Nephron (organoid): Measurements from ENCODE around the gene ZNF467.

Experiments
- H3K27ac Mint-ChIP-seq, 3 experiments: 2 replicates each; pipeline ENCODE4 v1.8.0; 2020; ENCODE audit warnings: mixed read lengths in 3 of 3, mild to moderate bottlenecking in 2 of 3, moderate library complexity in 1 of 3
- H3K27me3 Mint-ChIP-seq: 2 replicates; pipeline ENCODE4 v1.8.0; 2021; ENCODE audit warnings: low read depth, mild to moderate bottlenecking, moderate library complexity, mixed read lengths
- H3K36me3 Mint-ChIP-seq: 2 replicates; pipeline ENCODE4 v1.8.0; 2020; ENCODE audit warnings: low read depth, mixed read lengths
- H3K4me1 Mint-ChIP-seq: 2 replicates; pipeline ENCODE4 v1.8.0; 2020; ENCODE audit warnings: mixed read lengths
- H3K4me3 Mint-ChIP-seq, 3 experiments: 2 replicates each; pipeline ENCODE4 v1.8.0; 2020; ENCODE audit warnings: mild to moderate bottlenecking in 3 of 3, mixed read lengths in 3 of 3, moderate library complexity in 2 of 3
- H3K9me3 Mint-ChIP-seq: 2 replicates; pipeline ENCODE4 v1.8.0; 2020; ENCODE audit warnings: mixed read lengths
- TF ChIP-seq, protein P1 (sequence below), 3 experiments: fragments of 200-600 bp; sonication (generic); IDR thresholded peaks; one replicate each; pipeline ENCODE4 v1.5.0; 2021; ENCODE audit warnings: antibody characterized with exemption in 3 of 3; ENCODE audit not compliant: unreplicated experiment in 3 of 3

The ZNF467 gene

DNA sequence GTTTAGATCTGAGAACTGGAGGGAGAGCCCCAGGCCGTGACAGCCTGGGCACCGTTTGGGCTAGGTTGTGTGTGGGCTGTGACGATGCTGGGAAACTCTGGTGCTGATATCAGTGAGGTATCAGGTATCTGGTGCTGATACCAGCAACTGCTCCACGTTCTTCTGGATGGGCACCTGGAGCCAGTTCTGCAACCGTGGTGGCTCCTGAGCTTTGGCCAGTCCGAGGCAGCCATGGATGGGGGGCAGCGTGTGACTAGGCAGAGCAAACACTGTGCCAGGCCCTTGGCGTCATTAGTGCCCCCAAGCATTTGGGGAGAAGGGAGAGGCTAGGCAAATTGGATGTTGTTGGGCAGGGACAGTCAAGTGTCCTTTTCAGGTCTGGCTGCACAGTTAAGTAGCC, 57.9 kb downstream of the ZNF467 start:
- peaks cover 12% of the 10 kb centered on the region for H3K36me3 Mint-ChIP-seq
- H3K4me1 Mint-ChIP-seq, result peaks cover 35% of the 10 kb centered on the region
- peaks cover 20% of the 10 kb centered on the region for H3K9me3 Mint-ChIP-seq

DNA sequence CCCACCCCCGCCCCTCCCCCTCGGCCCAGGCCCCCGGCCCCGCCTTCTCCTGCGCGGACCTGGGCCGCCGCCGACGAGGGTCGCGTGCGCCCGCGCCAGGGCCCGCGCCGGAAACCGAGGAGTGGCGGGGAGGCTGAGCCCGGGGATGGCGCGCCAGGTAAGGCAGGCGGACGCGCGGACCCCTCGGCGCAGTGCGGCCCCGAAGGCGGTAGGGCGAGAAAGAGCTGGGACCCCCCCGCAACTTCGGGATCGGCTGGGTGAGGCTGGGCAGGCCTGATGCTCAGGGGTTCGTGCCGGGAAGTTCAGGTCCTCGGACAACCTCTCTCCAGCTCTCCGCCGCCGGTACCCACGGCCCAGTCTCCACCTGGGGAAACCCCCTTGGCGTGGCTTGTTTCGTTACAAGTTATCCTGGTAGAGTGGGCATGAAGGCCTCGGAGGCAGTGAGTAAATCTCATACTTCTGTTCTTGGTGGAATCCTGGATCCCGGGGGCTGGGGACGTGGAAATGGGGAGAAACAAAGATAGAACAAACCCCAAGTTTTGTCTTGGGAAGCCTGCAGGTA, 58.4 kb downstream of the ZNF467 start:
- Mint-ChIP-seq H3K36me3 (peaks cover 11% of the 10 kb centered on the region), H3K27ac (peak overlapping the region; percentile 14 to 68 (median 52)), H3K4me3 (peak overlapping the region; percentile 90 to 95 (median 92)), H3K9me3 (peaks cover 20% of the 10 kb centered on the region), H3K4me1 (peaks cover 30% of the 10 kb centered on the region), H3K27me3 (no peaks in the 10 kb centered on the region)
- TF ChIP-seq, protein P1, sequence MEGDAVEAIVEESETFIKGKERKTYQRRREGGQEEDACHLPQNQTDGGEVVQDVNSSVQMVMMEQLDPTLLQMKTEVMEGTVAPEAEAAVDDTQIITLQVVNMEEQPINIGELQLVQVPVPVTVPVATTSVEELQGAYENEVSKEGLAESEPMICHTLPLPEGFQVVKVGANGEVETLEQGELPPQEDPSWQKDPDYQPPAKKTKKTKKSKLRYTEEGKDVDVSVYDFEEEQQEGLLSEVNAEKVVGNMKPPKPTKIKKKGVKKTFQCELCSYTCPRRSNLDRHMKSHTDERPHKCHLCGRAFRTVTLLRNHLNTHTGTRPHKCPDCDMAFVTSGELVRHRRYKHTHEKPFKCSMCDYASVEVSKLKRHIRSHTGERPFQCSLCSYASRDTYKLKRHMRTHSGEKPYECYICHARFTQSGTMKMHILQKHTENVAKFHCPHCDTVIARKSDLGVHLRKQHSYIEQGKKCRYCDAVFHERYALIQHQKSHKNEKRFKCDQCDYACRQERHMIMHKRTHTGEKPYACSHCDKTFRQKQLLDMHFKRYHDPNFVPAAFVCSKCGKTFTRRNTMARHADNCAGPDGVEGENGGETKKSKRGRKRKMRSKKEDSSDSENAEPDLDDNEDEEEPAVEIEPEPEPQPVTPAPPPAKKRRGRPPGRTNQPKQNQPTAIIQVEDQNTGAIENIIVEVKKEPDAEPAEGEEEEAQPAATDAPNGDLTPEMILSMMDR (IDR thresholded peaks at IDR 0.05; ENCODE audit: unreplicated experiment in 3 of 3), result no peak

More for the DNA sequence above, 57.9 kb downstream of the ZNF467 start:
- TF ChIP-seq, protein P1 (IDR thresholded peaks at IDR 0.05; ENCODE audit: unreplicated experiment in 3 of 3), result no peak
- no peaks in the 10 kb centered on the region for H3K27me3 Mint-ChIP-seq
- peak overlapping the region; percentile 90 to 95 (median 92) for H3K4me3 Mint-ChIP-seq
- peak overlapping the region; percentile 14 to 68 (median 52) for H3K27ac Mint-ChIP-seq
